Caco-2 (cell line): ENCODE results near the gene APBB1. TPM values are rescaled to one million over a fixed set of nuclear protein-coding genes. Genes with fewer than 3 reads are reported as not detected.

Source experiments
- BruUV-seq: library from RNA; stranded (reverse); fragments of 400-500 nt; replicated peaks from 2 replicates; lab custom pipeline; 2021; lab: Mats Ljungman, UMichigan
- CTCF ChIA-PET: fragments of 300-600 bp; sonication (Branson Sonifier 250); formaldehyde crosslinking; loops from one replicate; lab custom pipeline; 2022; ENCODE audit warnings: antibody characterized with exemption; lab: Charles Lee
- POLR2A ChIA-PET: fragments of 300-600 bp; sonication (Branson Sonifier 250); formaldehyde crosslinking; loops from one replicate; lab custom pipeline; 2022; ENCODE audit warnings: antibody characterized with exemption; lab: Charles Lee
- DNase-seq, 2 experiments: peaks; one replicate each; pipeline versions ENCODE4 v3.0.0 to v3.0.0-alpha.2; 2020 to 2022
- H3K27me3 ChIP-seq: replicated peaks from 2 replicates; pipeline ENCODE4 v1.6.0; 2011; ENCODE audit warnings: low read length; ENCODE audit not compliant: control insufficient read depth, insufficient read depth
- H3K36me3 ChIP-seq: 2 replicates; pipeline ENCODE4 v1.5.1; 2011; ENCODE audit warnings: low read length; ENCODE audit not compliant: control insufficient read depth, insufficient read depth
- H3K4me1 ChIP-seq: fragments of 250-450 bp; sonication (Bioruptor Pico); 2 replicates; pipeline ENCODE4 v1.5.1; 2020; ENCODE audit warnings: mild to moderate bottlenecking
- H3K4me3 ChIP-seq: 2 replicates; pipeline ENCODE4 v1.5.1; 2011; ENCODE audit warnings: low read depth, mild to moderate bottlenecking, control low read depth, low read length
- H3K9me3 ChIP-seq: fragments of 250-450 bp; sonication (Bioruptor Pico); 2 replicates; pipeline ENCODE4 v1.5.1; 2020; ENCODE audit warnings: mild to moderate bottlenecking, moderate library complexity
- H3K27ac Mint-ChIP-seq: one replicate; pipeline ENCODE4 v1.8.0; 2022; ENCODE audit warnings: mixed read lengths; ENCODE audit not compliant: unreplicated experiment
- H3K27me3 Mint-ChIP-seq: one replicate; pipeline ENCODE4 v1.8.0; 2022; ENCODE audit warnings: mixed read lengths; ENCODE audit not compliant: insufficient read depth, unreplicated experiment
- H3K36me3 Mint-ChIP-seq: one replicate; pipeline ENCODE4 v1.8.0; 2022; ENCODE audit warnings: mild to moderate bottlenecking, mixed read lengths; ENCODE audit not compliant: insufficient read depth, unreplicated experiment
- H3K4me1 Mint-ChIP-seq: one replicate; pipeline ENCODE4 v1.8.0; 2022; ENCODE audit warnings: low read depth, mixed read lengths; ENCODE audit not compliant: unreplicated experiment
- H3K4me3 Mint-ChIP-seq: one replicate; pipeline ENCODE4 v1.8.0; 2022; ENCODE audit warnings: mild to moderate bottlenecking, moderate library complexity, mixed read lengths; ENCODE audit not compliant: unreplicated experiment
- H3K9me3 Mint-ChIP-seq: one replicate; pipeline ENCODE4 v1.8.0; 2022; ENCODE audit warnings: mixed read lengths; ENCODE audit not compliant: unreplicated experiment
- intact Hi-C: fragments of 100-400 bp; cut with micrococcal nuclease; formaldehyde crosslinking; loops from one replicate; pipeline ENCODE4 v1.10.0; 2022; ENCODE audit not compliant: unreplicated experiment
- total RNA-seq: library from RNA; stranded (reverse); gene quantifications from 2 replicates; pipeline ENCODE4 v1.2.3, GENCODE V29; 2022
- TF ChIP-seq, protein P1 (sequence below), 2 experiments: fragments of 200-600 bp in 1 of 2; IDR thresholded peaks; 1 replicate in 1 of 2; 2 replicates in 1 of 2; pipeline versions ENCODE4 v1.5.1 to v1.8.0; 2011 to 2022; ENCODE audit warnings: antibody characterized with exemption in 1 of 2, control low read depth in 1 of 2, inconsistent platforms in 1 of 2, low read depth in 1 of 2, low read length in 1 of 2, mild to moderate bottlenecking in 1 of 2, moderate library complexity in 1 of 2; ENCODE audit not compliant: insufficient read depth in 1 of 2, severe bottlenecking in 1 of 2, unreplicated experiment in 1 of 2

Gene APBB1
- total RNA-seq, 1 experiment from 2014 or later, result 37.8 TPM

DNA sequence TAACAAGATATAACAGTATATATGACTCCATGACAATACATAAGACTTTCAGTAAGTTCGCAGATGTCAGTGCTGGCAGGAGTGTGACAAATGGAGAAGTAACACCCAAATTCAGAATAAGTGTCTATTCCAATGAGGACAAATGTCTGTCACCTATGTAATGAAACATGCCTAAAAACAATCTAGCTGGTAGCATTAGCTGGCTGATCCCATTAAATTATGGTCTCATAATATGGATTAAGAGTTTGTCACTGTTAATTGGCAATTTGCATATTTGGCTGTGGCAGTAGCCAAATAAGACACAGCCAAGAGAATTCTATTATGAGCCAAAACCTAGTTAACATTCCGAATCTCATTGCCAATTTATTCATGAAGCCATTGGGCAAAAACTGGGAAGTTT, 68.4 kb downstream of the APBB1 start:
- H3K36me3 Mint-ChIP-seq, result no peaks in the 10 kb centered on the region
- no peak overlapping the region for H3K4me3 Mint-ChIP-seq
- Histone ChIP-seq H3K9me3 (no peaks in the 10 kb centered on the region), H3K36me3 (no peaks in the 10 kb centered on the region), H3K27me3 (no peaks in the 10 kb centered on the region), H3K4me3 (no peak overlapping the region), H3K4me1 (peaks cover 10% of the 10 kb centered on the region)
- no peaks in the 10 kb centered on the region for H3K9me3 Mint-ChIP-seq
- POLR2A ChIA-PET, result no interaction called here
- TF ChIP-seq, protein P1, sequence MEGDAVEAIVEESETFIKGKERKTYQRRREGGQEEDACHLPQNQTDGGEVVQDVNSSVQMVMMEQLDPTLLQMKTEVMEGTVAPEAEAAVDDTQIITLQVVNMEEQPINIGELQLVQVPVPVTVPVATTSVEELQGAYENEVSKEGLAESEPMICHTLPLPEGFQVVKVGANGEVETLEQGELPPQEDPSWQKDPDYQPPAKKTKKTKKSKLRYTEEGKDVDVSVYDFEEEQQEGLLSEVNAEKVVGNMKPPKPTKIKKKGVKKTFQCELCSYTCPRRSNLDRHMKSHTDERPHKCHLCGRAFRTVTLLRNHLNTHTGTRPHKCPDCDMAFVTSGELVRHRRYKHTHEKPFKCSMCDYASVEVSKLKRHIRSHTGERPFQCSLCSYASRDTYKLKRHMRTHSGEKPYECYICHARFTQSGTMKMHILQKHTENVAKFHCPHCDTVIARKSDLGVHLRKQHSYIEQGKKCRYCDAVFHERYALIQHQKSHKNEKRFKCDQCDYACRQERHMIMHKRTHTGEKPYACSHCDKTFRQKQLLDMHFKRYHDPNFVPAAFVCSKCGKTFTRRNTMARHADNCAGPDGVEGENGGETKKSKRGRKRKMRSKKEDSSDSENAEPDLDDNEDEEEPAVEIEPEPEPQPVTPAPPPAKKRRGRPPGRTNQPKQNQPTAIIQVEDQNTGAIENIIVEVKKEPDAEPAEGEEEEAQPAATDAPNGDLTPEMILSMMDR (IDR thresholded peaks at IDR 0.05; ENCODE audit: insufficient read depth in 1 of 2, low read depth in 1 of 2, low read length in 1 of 2, severe bottlenecking in 1 of 2, unreplicated experiment in 1 of 2), result no peak
- intact Hi-C loops, result loop anchor here (5.0 kb wide), 1 partner anchor 118 kb away; the partner anchor contains the start of gene FHIP1B
- no peak overlapping the region for H3K27ac Mint-ChIP-seq
- no TSS peak for BruUV-seq
- CTCF ChIA-PET, result interaction anchor here (1.6 kb wide), 1 partner anchor 13 kb away, joined by 11 read pairs; no protein-coding TSS in a partner anchor
- DNase-seq, result no peak
- no peaks in the 10 kb centered on the region for H3K27me3 Mint-ChIP-seq
- peaks cover 18% of the 10 kb centered on the region for H3K4me1 Mint-ChIP-seq

DNA sequence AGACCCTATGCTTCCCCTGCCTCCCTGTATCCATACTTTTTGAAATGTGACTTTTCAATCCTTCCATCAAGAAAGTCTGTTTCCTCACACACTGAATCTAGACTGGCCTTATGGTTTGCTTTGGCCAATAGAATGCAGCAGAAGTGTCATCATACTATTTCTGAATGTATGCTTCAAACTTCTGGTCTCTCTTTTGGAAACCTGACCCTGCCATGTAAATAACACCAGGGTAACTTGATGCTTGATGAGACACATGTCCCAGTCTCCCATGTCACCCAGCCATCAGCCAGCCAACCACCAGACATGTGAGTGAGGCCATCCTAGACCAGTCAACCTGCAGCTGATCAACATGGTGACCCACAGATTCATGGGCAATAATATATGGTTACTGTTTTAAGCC, 68.9 kb downstream of the APBB1 start:
- no peaks in the 10 kb centered on the region for H3K9me3 Mint-ChIP-seq
- intact Hi-C loops, result loop anchor here (5.0 kb wide), 1 partner anchor 118 kb away; the partner anchor contains the start of gene FHIP1B
- H3K27ac Mint-ChIP-seq, result no peak overlapping the region
- no peaks in the 10 kb centered on the region for H3K36me3 ChIP-seq
- no peaks in the 10 kb centered on the region for H3K27me3 ChIP-seq
- no peak overlapping the region for H3K4me3 Mint-ChIP-seq
- no peaks in the 10 kb centered on the region for H3K27me3 Mint-ChIP-seq
- no peaks in the 10 kb centered on the region for H3K36me3 Mint-ChIP-seq
- no TSS peak for BruUV-seq
- CTCF ChIA-PET, result no interaction called here
- POLR2A ChIA-PET, result no interaction called here
- no peak for DNase-seq
- TF ChIP-seq, protein P1 (IDR thresholded peaks at IDR 0.05; ENCODE audit: insufficient read depth in 1 of 2, low read depth in 1 of 2, low read length in 1 of 2, severe bottlenecking in 1 of 2, unreplicated experiment in 1 of 2), result no peak
- H3K4me1 ChIP-seq, result peaks cover 6% of the 10 kb centered on the region; the same call in 1 of the 2 replicates
- H3K4me1 Mint-ChIP-seq, result peaks cover 19% of the 10 kb centered on the region
- no peaks in the 10 kb centered on the region for H3K9me3 ChIP-seq
- no peak overlapping the region for H3K4me3 ChIP-seq

DNA sequence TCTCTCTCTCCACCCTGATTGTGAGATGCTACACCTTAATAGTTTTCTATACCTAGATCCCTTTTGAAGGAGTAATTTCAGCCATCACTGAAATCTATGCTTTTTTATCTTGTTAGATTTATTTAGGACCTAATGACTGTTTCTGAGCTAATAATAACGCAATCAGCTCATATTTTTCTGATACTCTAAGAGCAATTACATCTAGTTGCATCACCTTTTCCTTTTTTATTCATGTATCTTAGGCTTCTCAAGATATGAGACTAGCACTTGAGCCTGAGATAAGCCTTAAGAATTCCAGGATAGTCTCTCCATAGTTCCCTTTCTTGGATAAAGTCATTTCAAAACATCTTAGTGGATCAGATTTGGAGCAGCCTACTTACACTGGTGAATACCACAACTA, 73.5 kb downstream of the APBB1 start:
- Histone ChIP-seq H3K4me3 (no peak overlapping the region), H3K36me3 (no peaks in the 10 kb centered on the region), H3K9me3 (no peaks in the 10 kb centered on the region), H3K4me1 (no peaks in the 10 kb centered on the region), H3K27me3 (no peaks in the 10 kb centered on the region)
- no peak for DNase-seq
- BruUV-seq, result no TSS peak
- H3K4me1 Mint-ChIP-seq, result peaks cover 7% of the 10 kb centered on the region
- CTCF ChIA-PET, result interaction anchor here (1.5 to 1.7 kb wide), 2 partner anchors 8 to 18 kb away, joined by 4 to 11 read pairs; no protein-coding TSS in a partner anchor
- no peak overlapping the region for H3K4me3 Mint-ChIP-seq
- no peaks in the 10 kb centered on the region for H3K27me3 Mint-ChIP-seq
- POLR2A ChIA-PET, result no interaction called here
- intact Hi-C loops, result no loop called here
- no peak overlapping the region for H3K27ac Mint-ChIP-seq
- H3K9me3 Mint-ChIP-seq, result no peaks in the 10 kb centered on the region
- TF ChIP-seq, protein P1 (IDR thresholded peaks at IDR 0.05; ENCODE audit: insufficient read depth in 1 of 2, low read depth in 1 of 2, low read length in 1 of 2, severe bottlenecking in 1 of 2, unreplicated experiment in 1 of 2), result no peak
- no peaks in the 10 kb centered on the region for H3K36me3 Mint-ChIP-seq

Other genes with a start within 250 kb of the APBB1 start
- not detected in 2 replicates for gene OR52B2, start 248.8 kb downstream of the APBB1 start, total RNA-seq
- not detected in 2 replicates for gene OR52W1, start 219.9 kb downstream of the APBB1 start, total RNA-seq
- not detected in 2 replicates for gene C11orf42, start 213.5 kb downstream of the APBB1 start, total RNA-seq
- gene FHIP1B, start 184.5 kb downstream of the APBB1 start, total RNA-seq, result 26.8 and 27.8 TPM in 2 replicates
- gene CNGA4, start 180.0 kb downstream of the APBB1 start, total RNA-seq, result 0.56 TPM in 1 of 2 replicates, not detected in the other
- gene CCKBR, start 159.3 kb downstream of the APBB1 start, total RNA-seq, result 1.6 and 2.1 TPM in 2 replicates
- gene CAVIN3, start 98.6 kb downstream of the APBB1 start, total RNA-seq, result 7.7 and 11.2 TPM in 2 replicates
- 38.6 and 41.9 TPM in 2 replicates for gene SMPD1, start 28.6 kb downstream of the APBB1 start, total RNA-seq
- gene HPX, start 21.9 kb upstream of the APBB1 start, total RNA-seq, result 10.7 and 10.9 TPM in 2 replicates
- gene TRIM3, start 54.8 kb upstream of the APBB1 start, total RNA-seq, result 28.0 and 33.4 TPM in 2 replicates
- gene ARFIP2, start 62.2 kb upstream of the APBB1 start, total RNA-seq, result 94.6 and 100 TPM in 2 replicates
- gene TIMM10B, start 62.4 kb upstream of the APBB1 start, total RNA-seq, result 52.4 and 53.1 TPM in 2 replicates
- gene DNHD1, start 78.2 kb upstream of the APBB1 start, total RNA-seq, result 5.7 and 6.7 TPM in 2 replicates
- 20.0 and 21.0 TPM in 2 replicates for gene RRP8, start 184.5 kb upstream of the APBB1 start, total RNA-seq
- 117 and 119 TPM in 2 replicates for gene ILK, start 184.7 kb upstream of the APBB1 start, total RNA-seq
- 142 and 143 TPM in 2 replicates for gene TAF10, start 193.1 kb upstream of the APBB1 start, total RNA-seq
- 61.7 TPM in 2 replicates for gene TPP1, start 200.3 kb upstream of the APBB1 start, total RNA-seq
- 1.7 and 2.0 TPM in 2 replicates for gene DCHS1, start 236.7 kb upstream of the APBB1 start, total RNA-seq